Left colon (tissue), 2 donors: ENCODE results near the gene NBAS. TPM values are rescaled to one million over a fixed set of nuclear protein-coding genes. Genes with fewer than 3 reads are reported as not detected.
A peak's percentile ranks its signal among the peaks of the same experiment; 100 is the strongest.

Experiments used
- ATAC-seq: fragments of 200-7000 bp; cut with Tn5 transposase; one replicate; pipeline ENCODE4 v1.9.1; 2020; ENCODE audit warnings: mild to moderate bottlenecking, moderate library complexity
- DNase-seq, 2 donors: peaks; one replicate each; pipeline ENCODE4 v3.0.0-alpha.2; 2020
- intact Hi-C, 2 donors: fragments of 100-400 bp; cut with DNase I in 1 of 2; cut with micrococcal nuclease in 1 of 2; formaldehyde crosslinking; loops; one replicate each; pipeline versions ENCODE4 v1.11.2 to v1.14.0; 2022; cut with DNase I, micrococcal nuclease
- long read RNA-seq: library from polyadenylated mRNA; unstranded; transcript quantifications from one replicate; pipeline ENCODE4 v2.0.0, GENCODE V29; 2021
- total RNA-seq, 2 donors: library from RNA; stranded (reverse); fragmentation: NEBNext Ultra II Directional; extraction: Animal tissue kit (Norgen Biotek cat#: 25700); gene quantifications; one replicate each; pipeline ENCODE4 v1.2.1, GENCODE V29; 2021
- donor health status: DM: no; HTN: no; CAD: no.
- donor health status: DM: yes; HTN: yes; CAD: no.

Gene NBAS
- total RNA-seq = 10 to 100 TPM; 31.0 to 35.0 TPM
- long read RNA-seq, partial matches to known transcripts = 2 of 6 reads
- long read RNA-seq, other reads (novel, unspliced or antisense) = 4 of 6 reads

GRCh38 chr2:15560988-15561573, at the start of gene NBAS:
Gene NBAS, minus strand, starts transcription at chr2:15561334. Its CDS starts 30 bp downstream, at chr2:15561304.
- intact Hi-C loops = no loop called here
- peak; percentile 83 to 90 for DNase-seq
- ATAC-seq = peak; percentile 98

- intact Hi-C loops = no loop called here
- ATAC-seq (no peak), DNase-seq (no peak)
Measured at GRCh38 chr2:15610430-15610952, 49.4 kb upstream of the NBAS start.

GRCh38 chr2:15609341-15610042, 48.4 kb upstream of the NBAS start:
- no peak for DNase-seq
- no peak for ATAC-seq
- intact Hi-C loops = no loop called here

- ATAC-seq (no peak), DNase-seq (no peak)
- intact Hi-C loops = no loop called here
Measured at GRCh38 chr2:15608392-15608761, 47.2 kb upstream of the NBAS start.

GRCh38 chr2:15607709-15608391, 46.7 kb upstream of the NBAS start:
- intact Hi-C loops = no loop called here
- ATAC-seq (no peak), DNase-seq (no peak)

GRCh38 chr2:15606481-15607441, 45.6 kb upstream of the NBAS start:
- DNase-seq = no peak
- intact Hi-C loops = no loop called here
- ATAC-seq = no peak

DNA sequence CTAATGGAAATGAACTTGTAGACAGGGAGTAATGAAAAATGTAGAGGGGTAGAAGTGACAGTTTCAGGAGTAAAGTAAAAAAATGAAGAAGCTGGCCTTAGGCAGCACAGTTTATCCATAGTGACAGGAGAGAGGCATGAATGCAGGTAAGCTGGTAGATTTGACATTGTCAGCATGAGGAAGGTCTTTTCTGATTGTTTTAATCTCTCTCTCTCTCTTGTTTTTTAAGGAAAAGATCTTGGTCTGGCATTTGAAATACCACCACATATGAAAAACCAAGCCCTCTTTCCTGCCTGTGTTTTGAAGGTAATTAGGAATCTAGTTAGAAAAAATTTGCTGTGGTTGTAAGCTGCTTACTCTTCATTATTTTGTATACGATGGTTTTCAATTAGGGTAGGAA, 44.6 kb upstream of the NBAS start:
- ATAC-seq (no peak), DNase-seq (no peak)
- intact Hi-C loops = no loop called here

- ATAC-seq = no peak
- no peak for DNase-seq
- intact Hi-C loops = no loop called here
Measured at GRCh38 chr2:15603948-15604347, 42.8 kb upstream of the NBAS start.

- DNase-seq = no peak
- intact Hi-C loops = no loop called here
- no peak for ATAC-seq
Measured at GRCh38 chr2:15603044-15603765, 42.1 kb upstream of the NBAS start.

GRCh38 chr2:15602393-15602792, 41.3 kb upstream of the NBAS start:
- intact Hi-C loops = no loop called here
- ATAC-seq (no peak), DNase-seq (no peak)

- ATAC-seq (no peak), DNase-seq (no peak)
- intact Hi-C loops = no loop called here
Measured at GRCh38 chr2:15601681-15602080, 40.5 kb upstream of the NBAS start.

- DNase-seq (no peak), ATAC-seq (no peak)
- intact Hi-C loops = no loop called here
Measured at GRCh38 chr2:15599994-15600393, 38.9 kb upstream of the NBAS start.

DNA sequence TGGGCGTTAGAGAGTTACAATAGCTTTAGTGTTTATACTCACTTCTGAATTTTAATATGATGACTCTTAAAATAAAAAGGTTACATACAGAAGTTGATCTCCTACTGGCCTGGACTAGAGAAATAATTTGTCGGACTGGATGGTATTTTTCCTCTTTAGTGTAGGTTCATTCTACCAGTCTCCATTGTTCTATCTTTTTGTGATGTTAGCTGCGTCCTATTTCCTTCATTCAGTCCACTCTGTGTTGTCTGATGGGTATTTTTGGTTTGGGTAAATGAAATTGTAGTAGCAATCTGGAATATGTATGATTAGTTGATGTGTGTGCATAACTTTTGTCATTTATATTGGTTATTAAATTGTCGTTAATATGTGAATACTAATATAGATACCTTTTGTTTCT, 35.8 kb upstream of the NBAS start:
- no peak for DNase-seq
- ATAC-seq = no peak
- intact Hi-C loops = no loop called here

GRCh38 chr2:15596350-15596749, 35.2 kb upstream of the NBAS start:
- ATAC-seq = no peak
- DNase-seq = no peak
- intact Hi-C loops = no loop called here

GRCh38 chr2:15595936-15596335, 34.8 kb upstream of the NBAS start:
- DNase-seq = no peak
- no peak for ATAC-seq
- intact Hi-C loops = no loop called here

- intact Hi-C loops = no loop called here
- DNase-seq = no peak
- ATAC-seq = no peak
Measured at GRCh38 chr2:15595342-15595905, 34.3 kb upstream of the NBAS start.

DNA sequence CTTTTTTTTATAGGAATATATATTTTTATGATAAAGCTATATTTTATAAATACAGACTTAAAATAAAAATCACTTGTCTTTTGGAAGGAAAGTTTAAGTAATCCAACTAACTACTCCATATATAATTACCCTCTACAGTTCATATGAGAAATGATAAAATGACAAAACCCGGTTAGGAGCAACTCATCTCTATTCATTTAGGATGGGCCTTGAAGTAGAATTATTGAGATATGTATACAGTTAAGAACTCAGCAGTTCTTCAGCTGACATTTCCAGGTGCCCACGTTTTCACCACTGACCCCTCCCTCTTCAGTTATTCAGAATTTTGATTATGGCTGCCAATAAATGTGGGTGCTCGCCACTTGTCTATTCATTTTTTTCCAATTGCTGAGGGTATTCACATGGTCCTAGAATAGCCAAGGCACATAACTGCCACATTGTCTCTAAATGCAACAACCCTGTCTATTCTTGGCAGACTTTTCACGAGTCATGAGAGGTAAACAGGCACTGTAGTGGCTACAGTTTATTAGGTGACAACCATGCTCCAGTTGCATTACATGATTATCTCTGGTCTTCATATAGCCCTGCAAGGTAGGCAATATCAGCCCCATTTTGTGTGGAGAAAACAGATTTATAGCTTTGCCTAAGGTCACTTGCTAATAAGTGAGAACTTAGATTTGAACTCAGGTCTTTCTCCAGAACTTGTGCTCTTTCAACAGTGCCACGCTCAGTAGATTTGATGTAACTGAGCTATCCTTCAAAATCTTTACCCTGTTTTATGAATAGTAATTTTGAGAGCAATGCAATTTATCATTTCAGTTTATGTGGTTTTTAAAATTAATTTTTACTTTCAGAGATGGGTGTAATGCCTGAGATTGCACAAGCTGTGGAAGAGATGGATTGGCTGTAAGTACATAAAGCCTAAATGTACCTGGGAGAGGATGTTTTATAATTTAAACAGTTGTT, 33.4 kb upstream of the NBAS start:
- no peak for DNase-seq
- intact Hi-C loops = no loop called here
- ATAC-seq = no peak
